Kidney glomerular epithelial cell (primary cell): ENCODE data around the gene USP7.
"Not testable (repeated sequence)": the region's sequence is repeated elsewhere in the genome, so short reads cannot be mapped to it uniquely, and the experiment has no call there.

Experiments
- DNase-seq: peaks from one replicate; lab custom pipeline; 2025; lab: John Stamatoyannopoulos, UW

Gene USP7

DNA sequence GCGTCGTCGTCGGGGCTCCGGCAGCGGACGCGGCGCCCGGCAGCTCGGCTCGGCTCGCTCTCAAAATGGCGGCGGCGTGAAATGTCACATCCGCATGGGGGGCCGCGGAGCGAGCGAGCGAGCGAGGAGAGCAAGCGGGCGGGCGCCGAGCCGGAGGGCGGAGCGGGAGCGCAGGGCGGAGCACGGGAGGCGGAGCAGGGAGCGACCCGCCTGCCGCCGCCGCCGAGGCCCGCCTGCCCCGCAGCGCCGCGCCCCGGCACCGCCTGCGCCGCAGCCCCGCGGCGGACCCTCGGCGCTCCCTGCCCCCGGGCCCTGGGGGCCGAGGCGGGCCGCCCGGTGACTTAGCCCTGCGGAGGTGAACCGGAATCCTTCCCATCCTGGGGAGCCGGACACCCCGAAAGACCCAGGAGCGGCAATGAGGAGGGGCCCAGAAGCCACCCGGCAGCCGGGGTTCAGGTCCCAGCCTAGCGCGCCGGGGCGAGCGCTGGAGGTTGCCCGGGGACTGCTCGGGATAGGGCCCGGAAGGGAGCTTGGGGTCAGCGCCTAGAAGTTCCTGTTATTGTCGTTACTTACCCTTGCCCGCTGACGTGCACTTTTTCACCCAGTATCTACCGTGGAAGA, at the start of gene USP7:
TSS of gene USP7 (minus strand) at position 86 of the 621 bp plus-strand sequence. CDS start 621 bp downstream, outside the sequence.
- DNase-seq: peak; percentile 68

DNA sequence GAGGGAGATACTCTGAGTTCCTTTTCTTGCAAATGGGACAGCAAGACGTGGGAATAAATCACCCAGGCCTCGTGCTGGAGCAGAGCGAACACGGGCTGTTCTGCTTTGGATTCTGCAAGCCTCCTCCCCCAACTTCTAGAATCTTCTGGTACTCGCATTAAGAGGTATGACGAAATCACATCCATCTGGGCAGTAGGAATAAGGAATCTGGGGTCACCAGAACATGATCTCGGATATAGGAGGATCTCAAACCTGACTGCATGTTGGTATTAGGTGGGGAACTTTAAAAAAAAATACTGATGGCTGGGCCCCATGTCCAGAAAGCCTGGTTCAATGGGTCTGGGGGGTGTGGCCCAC, 49.8 kb upstream of the USP7 start:
- DNase-seq: no peak

DNA sequence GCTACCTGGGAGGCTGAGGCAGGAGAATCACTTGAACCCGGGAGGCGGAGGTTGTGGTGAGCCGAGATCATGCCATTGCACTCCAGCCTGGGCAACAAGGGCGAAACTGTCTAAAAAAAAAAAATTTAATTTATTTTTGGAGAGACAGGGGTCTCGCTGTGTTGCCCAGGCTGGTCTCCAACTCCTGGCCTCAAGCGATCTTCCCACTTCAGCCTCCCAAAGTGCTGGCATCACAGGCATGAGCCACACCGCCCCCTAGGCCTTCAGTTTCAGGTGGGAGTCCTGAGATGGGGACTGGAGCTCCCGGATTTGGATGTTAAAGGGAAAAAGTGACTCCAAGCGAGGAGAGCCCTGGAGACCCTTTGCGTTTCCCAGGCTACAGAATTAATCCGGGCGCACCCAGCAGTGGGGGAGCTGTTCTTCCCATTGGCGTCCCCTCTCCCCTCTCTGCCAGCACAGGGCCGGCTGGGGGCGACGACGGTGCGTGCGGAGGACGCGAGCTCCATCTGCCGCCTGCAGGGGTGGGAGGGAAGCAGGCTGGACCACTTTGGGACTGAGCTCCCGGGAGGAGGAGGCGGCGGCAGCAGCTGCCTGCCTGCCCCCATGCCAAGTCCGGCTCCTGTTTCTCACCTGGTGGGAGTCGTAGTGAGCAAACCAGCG, 49.3 kb upstream of the USP7 start:
- DNase-seq: no peak

DNA sequence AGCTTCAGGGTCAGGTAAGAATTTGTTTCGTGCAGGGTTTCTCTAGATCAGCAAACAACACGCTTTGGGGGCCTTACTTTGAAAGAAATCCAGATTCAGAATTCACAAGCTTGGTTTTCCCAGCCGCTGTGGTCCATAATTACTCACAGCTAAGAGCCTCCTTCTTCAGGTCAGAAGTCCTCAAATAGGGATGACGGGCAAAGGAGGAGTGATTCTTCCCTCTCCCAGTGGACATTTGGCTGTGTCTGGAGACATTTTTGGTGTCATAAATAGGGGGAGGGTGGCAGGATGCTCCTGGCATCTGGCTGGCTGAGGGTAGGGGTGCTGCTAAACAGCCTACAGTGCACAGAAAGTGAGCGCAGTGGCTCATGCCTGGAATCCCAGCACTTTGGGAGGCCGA, 48.6 kb upstream of the USP7 start:
- no peak for DNase-seq

DNA sequence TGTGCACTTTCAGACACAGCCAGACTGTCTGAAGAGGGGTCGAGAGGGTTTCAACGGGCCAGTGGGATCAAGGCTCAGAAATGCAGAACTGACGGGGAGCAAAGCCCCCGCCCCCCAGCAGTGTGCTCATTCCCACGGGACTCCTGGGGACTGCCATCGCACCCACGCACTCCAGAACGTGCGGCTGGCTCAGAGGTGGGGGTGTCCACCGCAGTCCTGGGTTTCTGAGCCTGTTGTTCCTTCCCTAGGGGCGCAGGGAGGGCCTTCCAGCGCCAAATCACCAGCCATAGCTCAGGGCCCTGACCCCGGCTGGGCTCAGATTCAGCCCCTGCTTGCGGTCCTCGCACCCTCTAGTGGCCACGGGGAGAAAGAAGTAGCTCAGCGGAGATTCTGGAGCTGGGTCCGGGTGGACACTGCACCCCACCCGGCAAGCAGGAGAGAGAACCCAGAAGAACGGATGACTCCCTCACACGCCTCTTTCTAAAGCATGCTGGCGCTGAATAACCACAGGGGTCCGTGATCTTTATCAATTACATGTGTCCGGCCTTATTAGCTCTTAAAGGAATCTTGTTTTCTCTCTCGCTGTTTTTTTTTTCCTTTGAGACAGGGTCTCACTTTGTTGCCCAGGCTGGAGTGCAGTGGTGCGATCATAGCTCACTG, 45.0 kb upstream of the USP7 start:
- peak; percentile 33 for DNase-seq

DNA sequence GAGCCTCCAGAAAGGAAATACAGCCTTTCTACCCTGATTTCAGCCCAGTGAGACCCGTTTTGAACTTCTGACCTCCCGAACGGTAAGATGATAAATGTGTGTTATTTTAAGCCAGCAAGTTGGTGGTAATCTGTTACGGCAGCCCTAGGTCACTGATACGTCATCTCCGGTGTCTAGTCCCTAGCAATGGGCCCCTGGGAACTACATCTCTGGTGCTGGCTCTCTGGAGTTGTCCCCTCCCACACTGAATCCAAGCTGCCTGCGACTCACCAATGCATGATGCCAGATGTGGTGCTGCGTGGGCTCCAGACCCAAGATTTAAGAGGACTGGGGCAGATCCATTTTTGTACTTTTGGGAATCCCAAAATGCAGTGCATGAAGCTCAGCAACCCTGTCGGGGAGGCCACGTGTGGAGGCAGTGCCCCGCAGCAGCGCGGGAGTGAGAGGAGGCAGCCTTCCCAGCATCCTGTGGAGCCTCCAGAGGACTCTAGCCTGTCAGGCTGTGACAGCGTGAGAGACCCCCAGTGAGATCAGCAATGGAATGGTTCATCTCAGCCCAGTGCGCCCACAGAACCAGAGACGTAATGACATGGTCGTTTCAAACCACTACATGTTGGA, 43.6 kb upstream of the USP7 start:
- DNase-seq: no peak

DNA sequence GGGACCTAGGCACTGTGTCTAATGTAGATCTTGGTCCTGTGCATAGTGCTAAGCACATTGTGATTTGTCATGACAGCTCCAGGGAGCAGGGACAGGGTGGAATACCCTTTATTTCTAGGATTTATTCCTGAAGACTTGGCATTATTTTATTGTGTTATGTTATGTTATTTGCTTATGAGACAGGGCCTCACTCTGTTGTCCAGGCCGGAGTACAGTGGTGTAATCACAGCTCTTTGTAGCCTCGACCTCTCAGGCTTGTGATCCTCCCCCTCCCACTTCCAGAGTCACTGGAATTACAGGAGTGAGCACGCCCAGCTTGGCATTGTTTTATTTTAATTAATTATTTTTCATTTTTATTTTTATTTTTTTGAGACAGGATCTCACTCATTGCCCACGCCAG, 40.5 kb upstream of the USP7 start:
- no peak for DNase-seq

DNA sequence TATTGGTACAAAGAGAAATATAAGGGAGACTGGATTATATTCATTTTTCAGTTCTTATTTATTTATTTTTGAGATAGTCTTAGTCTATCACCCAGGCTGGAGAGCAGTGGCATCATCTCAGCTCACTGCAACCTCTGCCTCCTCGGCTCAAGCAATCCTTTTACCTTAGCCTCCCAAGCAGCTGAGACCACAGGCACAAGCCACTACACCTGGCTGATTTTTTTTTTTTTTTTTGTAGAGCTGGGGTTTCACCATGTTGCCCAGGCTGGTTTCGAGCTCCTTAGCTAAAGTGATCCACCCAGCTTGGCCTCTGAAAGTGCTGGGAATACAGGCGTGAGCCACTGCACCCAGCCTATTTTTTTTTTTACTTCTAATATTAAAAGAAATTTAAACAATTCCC, 40.1 kb upstream of the USP7 start:
- no peak for DNase-seq

DNA sequence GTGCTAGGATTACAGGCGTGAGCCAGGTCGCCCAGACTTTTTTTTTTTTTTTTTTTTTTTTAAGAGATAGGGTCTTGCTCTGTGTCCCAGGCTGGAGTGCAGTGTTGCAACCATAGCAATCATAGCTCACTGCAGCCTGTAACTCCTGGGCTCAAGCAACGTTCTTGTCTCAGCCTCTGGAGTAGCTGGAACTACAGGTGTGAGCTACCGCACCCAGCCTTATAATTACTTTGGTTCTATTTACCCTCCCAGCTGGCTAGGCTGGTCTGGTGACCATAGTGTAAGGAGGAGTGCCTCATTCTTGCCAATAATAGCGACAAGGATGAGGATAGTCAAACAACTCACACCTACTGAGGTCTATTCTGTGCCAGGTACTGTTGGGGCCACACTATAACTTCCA, 39.6 kb upstream of the USP7 start:
- no peak for DNase-seq

DNA sequence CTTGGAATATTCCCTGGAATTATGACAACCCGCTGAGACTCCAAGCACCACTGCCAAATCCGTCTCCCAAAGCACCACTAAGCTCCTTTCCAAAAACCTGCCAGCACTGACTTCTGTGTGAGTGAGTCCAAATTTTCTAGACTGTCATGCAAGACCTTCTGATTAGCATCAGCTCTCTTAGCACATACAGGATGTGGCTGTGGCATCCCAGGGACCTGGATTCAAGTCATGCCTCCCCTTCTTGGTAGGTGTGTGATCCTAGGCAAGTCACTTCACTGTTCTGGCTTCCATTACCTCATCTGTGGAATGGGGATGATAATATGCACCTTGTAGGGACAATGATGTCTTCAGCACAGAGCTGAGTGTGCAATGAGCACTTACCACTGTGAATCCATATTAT, 38.3 kb upstream of the USP7 start:
- DNase-seq: no peak

DNA sequence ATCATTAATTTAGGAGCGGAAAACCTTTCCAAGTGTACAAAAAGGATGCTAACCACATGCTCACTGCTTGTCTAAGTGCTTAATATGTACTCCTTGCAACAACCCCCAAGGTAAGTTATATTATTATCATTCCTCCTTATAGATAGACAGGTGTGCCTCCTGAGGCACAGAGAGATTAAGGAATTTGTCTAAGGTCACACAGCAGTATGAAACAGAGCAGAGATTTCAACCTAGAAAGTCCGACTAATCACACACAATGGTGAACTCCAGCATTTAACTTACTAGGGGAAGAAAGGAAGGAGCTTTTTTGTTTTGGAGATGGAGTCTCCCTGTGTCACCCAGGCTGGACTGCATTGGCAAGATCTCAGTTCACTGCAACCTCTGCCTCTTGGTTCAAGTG, 37.0 kb upstream of the USP7 start:
- DNase-seq: no peak

DNA sequence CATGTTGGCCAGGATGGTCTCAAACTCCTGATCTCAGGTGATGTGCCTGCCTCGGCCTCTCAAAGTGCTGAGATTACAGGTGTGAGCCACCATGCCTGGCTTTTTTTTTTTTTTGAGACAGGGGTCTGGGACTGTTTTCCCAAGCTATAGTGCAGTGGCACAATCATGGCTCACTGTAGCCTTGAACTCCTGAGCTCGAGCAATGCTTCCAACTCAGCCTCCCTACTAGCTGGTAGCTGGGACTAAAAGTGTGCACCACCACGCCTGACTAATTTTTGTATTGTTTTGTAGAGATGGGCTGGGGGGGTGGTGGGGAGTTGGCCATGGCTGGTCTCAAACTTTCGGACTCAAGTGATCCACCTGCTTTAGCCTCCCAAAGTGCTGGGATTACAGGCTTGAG, 36.1 kb upstream of the USP7 start:
- DNase-seq: no peak

DNA sequence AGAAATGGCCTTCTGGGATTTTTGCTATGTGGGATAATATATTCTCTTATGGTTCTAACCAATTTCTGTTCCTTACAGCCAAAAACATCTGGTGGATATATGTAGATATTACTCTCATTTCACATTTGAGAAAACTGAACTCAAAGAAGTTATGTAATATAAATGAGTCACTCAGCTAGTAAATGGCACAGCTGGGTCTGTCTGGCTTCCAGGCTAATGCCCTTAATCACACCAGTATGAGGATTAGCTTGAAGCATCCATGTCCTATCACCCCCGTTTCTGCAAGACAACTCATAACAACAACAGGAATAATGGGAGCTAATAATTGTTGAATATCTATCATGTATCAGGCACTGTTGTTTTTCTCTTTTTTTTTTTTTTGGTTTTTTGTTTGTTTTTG, 34.4 kb upstream of the USP7 start:
- DNase-seq: no peak

DNA sequence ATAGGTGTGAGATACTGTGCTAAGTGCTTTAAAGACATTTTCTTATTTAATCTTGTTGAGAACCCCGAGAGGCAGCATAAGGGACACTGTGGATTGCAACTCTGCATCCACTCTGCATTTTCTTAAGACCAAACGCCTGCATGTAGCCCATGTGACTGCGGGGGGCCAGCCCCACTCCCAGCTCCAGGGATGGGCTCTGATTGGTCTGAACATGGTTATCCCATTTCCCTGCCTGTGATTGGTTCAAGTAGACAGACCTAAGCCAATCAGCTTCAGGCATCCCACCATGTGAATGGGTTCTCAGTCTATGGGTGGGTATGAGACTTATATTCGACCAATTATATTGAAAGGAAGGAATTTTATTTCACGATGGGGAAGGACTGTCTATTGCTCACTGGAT, 33.2 kb upstream of the USP7 start:
- DNase-seq: no peak

DNA sequence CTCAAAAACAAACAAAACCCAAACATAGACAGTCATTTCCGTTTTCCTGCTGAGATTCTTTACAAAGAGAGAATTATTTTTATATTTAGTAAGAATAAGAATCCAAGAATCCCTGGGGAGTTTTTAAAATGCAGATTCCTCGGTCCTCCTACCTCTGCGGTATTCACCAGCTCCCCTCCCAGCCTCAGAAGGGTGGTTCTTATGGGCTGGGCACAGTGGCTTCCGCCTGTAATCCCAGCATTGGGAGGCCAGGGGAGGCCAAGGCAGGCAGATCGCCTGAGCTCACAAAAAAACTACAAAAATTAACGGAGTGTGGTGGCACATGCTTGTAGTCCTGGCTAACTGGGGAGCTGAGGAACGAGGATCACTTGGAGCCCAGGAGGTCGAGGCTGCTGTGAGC, 26.7 kb upstream of the USP7 start:
- no peak for DNase-seq

DNA sequence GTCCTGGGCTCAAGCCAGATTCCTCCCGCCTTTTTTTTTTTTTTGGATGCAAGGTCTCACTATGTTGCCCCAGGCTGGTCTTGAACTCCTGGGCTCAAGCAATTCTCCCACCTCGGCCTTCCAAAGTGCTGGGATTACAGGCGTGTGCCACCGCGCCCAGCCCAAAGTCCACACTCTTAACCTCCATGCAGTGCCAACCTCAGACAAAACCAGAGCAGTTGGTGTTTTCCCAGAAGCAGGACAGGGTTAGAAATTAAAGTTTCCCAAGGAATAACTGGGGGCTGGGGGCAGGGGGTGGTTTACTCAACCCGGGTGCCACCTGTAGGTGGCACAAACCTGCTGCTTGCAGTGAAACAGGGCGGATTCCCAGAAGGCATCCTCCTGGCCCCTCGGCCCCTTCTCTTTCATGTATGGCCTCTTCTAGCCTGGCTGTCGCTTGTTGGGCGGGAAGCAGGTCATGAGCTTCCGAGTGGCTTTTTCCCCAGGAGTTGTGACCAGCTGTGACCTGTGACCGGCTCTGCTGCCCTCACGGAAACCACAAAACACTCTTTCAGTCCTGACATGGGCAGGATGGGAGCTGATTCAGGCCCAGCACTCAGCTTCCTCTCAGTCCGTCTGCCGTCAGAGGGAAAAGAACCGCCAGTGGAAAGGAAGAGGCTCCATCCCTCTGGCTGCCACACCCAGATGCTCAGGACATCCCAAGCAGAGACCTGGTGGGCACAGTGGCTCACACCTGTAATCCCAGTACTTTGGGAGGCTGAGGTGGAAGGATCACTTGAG, 25.6 kb upstream of the USP7 start:
- DNase-seq: no peak

DNA sequence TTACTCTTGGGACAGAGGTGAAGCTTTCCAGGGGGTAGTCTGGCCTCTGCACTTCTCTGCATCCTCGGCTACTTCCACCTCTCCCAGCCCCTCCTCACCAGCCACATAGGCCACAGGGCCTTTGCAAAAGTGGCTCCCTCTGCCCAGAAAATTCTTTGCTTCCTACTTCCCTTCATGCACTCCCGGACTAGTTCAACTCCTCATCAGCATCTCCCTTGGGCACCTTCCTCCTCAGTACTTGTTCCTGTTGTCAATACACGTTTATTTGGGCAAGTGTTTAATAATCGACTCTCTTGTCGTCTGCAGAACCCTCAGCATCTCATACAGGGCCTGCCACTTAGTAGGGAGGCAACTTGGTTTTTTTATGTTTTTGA, 23.1 kb upstream of the USP7 start:
- DNase-seq: no peak

DNA sequence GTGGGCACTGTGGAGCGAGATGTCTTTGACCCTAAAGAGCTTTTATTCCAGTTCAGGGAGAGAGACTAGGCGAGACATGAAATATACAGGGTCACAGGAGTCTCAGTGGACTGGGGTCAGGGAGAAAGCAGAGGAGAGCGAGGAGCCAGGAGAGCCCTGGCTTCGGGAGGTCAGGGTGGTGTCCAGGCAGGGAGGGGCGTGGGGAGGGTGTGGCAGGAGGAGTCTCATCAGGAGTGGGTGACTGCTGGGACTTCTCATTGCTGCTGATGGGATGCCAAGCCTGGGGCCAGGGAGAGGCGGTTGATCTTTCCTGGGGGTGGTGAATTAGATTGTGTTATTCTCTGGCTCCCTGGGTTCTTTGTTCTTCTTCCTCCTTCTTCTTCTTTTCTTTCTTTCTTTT, 22.4 kb upstream of the USP7 start:
- DNase-seq: no peak

DNA sequence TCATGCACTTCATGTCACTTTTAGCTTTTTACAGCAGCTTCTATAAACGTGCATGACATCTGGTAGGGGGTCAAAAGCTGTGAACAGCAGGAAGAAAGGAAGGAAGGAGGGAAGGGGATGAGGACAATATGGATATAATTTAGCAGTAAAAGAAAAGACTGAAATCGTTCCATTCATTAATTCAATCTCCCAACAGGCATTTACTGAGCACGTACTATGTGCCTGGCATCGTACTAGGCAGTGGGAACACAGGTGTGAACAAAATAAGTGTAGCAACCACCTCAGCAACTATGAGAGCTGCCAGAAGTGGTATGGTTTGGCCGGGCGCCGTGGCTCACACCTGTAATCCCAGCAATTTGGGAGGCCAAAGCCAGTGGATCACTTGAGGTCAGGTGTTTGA, 19.1 kb upstream of the USP7 start:
- no peak for DNase-seq

DNA sequence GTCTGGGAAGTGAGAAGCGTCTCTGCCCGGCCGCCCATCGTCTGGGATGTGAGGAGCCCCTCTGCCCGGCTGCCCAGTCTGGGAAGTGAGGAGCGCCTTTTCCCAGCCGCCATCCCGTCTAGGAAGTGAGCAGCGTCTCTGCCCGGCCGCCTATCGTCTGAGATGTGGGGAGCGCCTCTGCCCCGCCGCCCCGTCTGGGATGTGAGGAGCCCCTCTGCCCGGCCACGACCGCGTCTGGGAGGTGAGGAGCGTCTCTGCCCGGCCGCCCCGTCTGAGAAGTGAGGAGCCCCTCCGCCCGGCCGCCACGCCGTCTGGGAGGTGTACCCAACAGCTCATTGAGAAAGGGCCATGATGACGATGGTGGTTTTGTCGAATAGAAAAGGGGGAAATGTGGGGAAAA, 18.2 kb upstream of the USP7 start:
- not testable (repeated sequence) for DNase-seq

DNA sequence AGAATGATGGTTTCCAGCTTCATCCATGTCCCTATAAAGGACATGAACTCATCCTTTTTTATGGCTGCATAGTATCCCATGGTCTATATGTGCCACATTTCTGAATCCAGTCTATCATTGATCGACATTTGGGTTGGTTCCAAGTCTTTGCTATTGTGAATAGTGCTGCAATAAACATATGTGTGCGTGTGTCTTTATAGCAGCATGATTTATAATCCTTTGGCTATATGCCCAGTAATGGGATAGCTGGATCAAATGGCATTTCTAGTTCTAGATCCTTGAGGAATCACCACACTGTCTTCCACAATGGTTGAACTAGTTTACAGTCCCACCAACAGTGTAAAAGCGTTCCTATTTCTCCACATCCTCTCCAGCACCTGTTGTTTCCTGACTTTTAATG, 12.5 kb upstream of the USP7 start:
- not testable (repeated sequence) for DNase-seq

DNA sequence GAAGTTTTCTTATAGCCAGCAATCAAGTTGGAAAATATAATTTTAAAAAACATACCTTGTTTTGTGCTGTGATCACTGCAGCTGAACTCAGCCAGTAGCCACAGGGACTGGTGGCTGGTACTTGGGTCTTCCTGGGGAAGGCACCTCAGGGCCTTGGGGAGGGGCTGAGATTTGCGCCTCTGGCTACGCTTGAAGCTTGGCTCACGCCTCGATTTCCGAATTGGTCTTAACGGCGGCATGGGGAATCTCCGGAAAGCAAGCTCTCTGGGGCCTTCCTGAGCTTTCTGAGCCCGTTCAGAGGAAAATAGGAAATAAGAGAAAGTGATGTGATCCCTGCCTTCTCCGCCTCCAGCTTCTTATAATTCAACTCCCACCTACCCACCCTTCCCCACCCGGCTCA, 11.3 kb upstream of the USP7 start:
- no peak for DNase-seq
